ENCODE measurements around the gene METRN.

Gene METRN

DNA sequence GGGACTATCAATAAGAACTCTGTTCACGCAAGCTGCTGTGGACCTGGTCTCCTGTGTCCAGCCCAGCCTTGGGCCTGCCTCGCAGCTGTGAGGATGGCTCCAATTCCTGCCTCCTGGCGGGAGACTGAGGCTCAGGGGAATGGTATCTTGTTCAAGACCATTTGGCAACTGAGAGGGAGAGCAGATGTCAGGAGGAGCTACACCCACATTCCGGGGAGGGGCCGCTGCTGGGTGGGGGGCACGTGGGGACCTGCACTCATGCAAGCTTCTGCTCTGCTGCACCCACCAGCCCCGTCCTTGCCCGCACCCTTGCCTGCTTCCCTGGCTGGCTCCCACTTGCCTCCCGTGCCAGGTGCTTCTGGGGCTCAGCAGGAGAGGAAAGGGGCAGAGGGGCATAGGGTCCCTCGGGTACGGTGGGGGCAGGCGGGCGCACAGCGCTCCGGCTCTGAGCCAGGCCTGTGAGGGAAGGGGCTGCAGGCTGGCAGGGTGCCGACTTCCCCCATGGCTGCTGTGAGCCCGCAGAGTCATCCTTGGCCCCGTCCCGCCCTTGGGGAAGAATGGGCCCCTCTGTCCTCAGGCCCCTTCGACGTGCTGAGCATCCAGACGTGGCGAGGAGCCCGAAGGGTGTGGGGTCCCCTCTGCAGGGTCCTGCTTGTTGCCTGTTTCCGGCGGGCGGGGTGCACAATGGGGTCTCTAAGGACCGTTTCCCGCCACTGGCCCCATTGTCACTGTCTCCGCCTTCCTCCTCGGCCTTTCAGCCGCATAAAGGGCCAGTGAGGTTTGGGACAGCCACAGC, 2.7 kb downstream of the METRN start:
- POLR2A ChIA-PET (ENCODE audit: low non-redundant PET) = no interaction called here
- TF ChIP-seq, protein P1, sequence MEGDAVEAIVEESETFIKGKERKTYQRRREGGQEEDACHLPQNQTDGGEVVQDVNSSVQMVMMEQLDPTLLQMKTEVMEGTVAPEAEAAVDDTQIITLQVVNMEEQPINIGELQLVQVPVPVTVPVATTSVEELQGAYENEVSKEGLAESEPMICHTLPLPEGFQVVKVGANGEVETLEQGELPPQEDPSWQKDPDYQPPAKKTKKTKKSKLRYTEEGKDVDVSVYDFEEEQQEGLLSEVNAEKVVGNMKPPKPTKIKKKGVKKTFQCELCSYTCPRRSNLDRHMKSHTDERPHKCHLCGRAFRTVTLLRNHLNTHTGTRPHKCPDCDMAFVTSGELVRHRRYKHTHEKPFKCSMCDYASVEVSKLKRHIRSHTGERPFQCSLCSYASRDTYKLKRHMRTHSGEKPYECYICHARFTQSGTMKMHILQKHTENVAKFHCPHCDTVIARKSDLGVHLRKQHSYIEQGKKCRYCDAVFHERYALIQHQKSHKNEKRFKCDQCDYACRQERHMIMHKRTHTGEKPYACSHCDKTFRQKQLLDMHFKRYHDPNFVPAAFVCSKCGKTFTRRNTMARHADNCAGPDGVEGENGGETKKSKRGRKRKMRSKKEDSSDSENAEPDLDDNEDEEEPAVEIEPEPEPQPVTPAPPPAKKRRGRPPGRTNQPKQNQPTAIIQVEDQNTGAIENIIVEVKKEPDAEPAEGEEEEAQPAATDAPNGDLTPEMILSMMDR (conservative IDR thresholded peaks at IDR 0.05; ENCODE audit: low read depth) = no peak
- peak overlapping the region; percentile 95 for H3K27ac ChIP-seq
- DNase-seq (ENCODE audit: low spot score) = no peak
- CTCF ChIA-PET = no interaction called here

DNA sequence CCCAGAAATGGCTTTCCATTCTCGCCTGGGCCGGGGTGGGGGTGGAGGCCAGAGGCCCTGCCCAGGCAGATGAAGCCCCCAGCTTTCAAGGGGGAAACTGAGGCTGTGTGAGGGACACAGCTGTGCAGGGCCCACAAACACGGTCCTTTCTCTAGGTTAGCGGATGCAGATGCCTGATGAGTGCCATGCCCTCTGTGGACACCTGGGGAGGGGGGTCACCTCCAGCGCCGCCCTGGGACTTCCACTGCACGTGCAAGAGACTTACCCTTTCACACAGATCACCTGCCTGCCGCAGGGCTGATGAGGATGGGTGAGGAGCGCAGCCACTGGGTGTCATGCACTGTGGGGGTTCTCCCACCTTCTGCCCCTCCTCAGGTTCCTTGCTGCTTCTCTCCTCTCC, 3.5 kb downstream of the METRN start:
- POLR2A ChIA-PET (ENCODE audit: low non-redundant PET) = no interaction called here
- DNase-seq (ENCODE audit: low spot score) = no peak
- CTCF ChIA-PET = no interaction called here
- TF ChIP-seq, protein P1 (conservative IDR thresholded peaks at IDR 0.05; ENCODE audit: low read depth) = no peak
- H3K27ac ChIP-seq = peak overlapping the region; percentile 95

DNA sequence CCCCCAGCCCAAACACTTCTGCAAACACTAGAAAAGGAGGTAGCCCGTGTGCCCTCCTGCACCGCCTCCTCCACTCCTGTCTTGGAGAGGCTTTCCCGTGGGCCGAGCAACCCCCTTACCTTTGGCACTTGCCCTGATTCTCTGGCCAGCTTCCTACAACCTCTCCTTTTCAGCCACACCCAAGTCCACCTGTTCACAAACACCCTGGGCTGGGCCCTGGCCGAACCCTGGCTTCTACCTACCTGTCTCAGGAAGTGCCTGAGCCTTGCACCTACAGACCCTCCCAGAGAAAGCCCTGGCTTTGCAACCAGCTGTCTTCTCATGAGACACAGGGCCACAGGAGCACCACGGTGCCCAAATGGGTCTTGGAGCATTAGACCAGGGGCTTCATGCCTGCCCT, 4.0 kb downstream of the METRN start:
- CTCF ChIA-PET = interaction anchor here (0.7 to 0.8 kb wide), 2 partner anchors 137 to 149 kb away, joined by 4 to 5 read pairs; no protein-coding TSS in a partner anchor
- no peak for DNase-seq (ENCODE audit: low spot score)
- TF ChIP-seq, protein P1 (conservative IDR thresholded peaks at IDR 0.05; ENCODE audit: low read depth) = no peak
- POLR2A ChIA-PET (ENCODE audit: low non-redundant PET) = interaction anchor here (0.6 to 0.7 kb wide), 2 partner anchors 53 to 248 kb away, joined by 3 to 8 read pairs; no protein-coding TSS in a partner anchor
- peak overlapping the region; percentile 95 for H3K27ac ChIP-seq

DNA sequence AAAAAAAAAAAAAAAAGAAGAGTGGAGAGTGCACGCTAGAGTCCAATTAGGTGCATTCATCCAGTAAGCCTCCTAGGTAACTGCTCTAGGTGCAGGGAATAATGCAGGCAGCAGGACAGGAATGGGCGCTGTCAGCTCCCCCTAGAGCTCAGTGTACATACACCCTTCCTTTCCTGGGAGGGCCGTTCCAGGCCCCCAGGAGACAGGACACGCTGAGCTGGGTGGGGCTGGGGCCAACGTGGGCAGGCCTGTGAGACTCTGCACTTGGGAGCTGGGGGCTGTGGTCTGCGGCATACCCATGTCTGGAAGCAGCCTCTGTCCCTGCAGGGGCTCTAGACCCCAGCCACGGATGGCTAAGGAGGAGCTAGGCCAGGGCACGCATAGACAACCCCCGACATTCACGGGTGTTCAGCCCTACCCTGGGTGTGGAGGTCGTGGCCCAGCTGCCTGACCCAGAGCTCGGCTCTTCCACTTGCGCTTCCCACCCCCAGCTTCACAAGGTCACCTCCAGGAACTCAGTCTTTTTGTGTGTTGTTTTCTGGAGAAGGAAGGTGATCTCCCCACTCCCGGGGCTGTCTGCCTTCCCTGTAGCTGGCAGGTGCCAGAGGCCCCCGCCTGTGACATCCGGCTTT, 5.0 kb downstream of the METRN start:
- peak overlapping the region; percentile 95 for H3K27ac ChIP-seq
- POLR2A ChIA-PET (ENCODE audit: low non-redundant PET) = interaction anchor here (0.6 to 0.7 kb wide), 3 partner anchors 52 to 644 kb away, joined by 3 to 8 read pairs (median 3); no protein-coding TSS in a partner anchor
- CTCF ChIA-PET = interaction anchor here (0.6 to 1.3 kb wide), 5 partner anchors 21 to 138 kb away, joined by 3 to 4 read pairs (median 3); partner anchors contain the start of gene CIAO3
- TF ChIP-seq, protein P1 (conservative IDR thresholded peaks at IDR 0.05; ENCODE audit: low read depth) = peak; percentile 45
- no peak for DNase-seq (ENCODE audit: low spot score)

DNA sequence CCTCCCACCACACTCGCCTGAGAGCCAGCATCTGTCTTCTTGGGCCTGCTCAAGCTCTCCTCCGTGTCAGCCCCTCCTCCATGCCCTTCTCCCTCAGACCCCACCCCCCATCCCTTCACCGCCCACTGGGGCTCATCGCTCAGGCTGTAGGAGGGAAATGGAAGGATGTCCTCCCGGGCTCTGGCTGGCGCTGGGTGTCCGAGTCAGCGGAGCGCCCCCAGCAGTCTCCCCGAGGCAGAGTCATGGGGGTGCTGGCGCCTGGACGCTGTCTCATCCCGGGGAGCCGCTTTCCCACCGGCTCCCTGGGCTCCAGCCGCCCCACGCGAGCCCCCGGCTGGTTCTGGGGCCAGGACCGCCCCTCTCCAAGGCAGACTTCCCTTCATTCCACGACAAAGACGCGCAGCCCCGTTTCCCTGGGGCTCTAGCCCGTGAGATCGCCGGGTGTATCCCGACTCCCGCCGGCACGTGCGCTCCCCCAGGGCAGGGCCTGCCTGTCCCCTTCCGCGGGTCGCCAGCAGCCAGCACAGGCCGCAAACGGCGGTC, 5.6 kb downstream of the METRN start:
- no peak for DNase-seq (ENCODE audit: low spot score)
- TF ChIP-seq, protein P1 (conservative IDR thresholded peaks at IDR 0.05; ENCODE audit: low read depth) = peak; percentile 14; the same call in 1 of the 2 replicates
- ChIA-PET POLR2A (ENCODE audit: low non-redundant PET) (interaction anchor here (1.3 kb wide), 1 partner anchor 8 kb away, joined by 3 read pairs; no protein-coding TSS in a partner anchor), CTCF (interaction anchor here (0.5 to 1.3 kb wide), 5 partner anchors 8 to 27 kb away, joined by 3 read pairs; partner anchors contain the start of gene CIAO3)
- peak overlapping the region; percentile 95 for H3K27ac ChIP-seq

Data from RWPE1 (cell line).